Endothelial cell of umbilical vein (primary cell): ENCODE data around the gene CC2D2B. TPM values are rescaled to one million over a fixed set of nuclear protein-coding genes. Genes with fewer than 3 reads are reported as not detected.
"Not testable (repeated sequence)": the region's sequence is repeated elsewhere in the genome, so short reads cannot be mapped to it uniquely, and the experiment has no call there.

ENCODE experiments used
- BruUV-seq: library from RNA; stranded (reverse); fragments of 400-500 nt; replicated peaks from 2 replicates; lab custom pipeline; 2021; lab: Mats Ljungman, UMichigan
- CTCF ChIA-PET: fragments of 300-600, 350-600 bp; sonication (Branson Sonifier 250); formaldehyde crosslinking; loops from one replicate; lab custom pipeline; 2021; ENCODE audit warnings: antibody characterized with exemption, inconsistent platforms; lab: Charles Lee
- POLR2A ChIA-PET: fragments of 300-600, 350-600 bp; sonication (Branson Sonifier 250); formaldehyde crosslinking; loops from one replicate; lab custom pipeline; 2021; ENCODE audit warnings: antibody characterized with exemption, inconsistent platforms; lab: Charles Lee
- DNase-seq: peaks from one replicate; pipeline ENCODE4 v3.0.0-alpha.2; 2011; ENCODE audit warnings: low read depth, low spot score
- FAIRE-seq: peaks from 2 replicates; lab custom pipeline; 2011; peaks lifted over from hg19 to GRCh38; lab: Jason Lieb, UNC
- H2AFZ ChIP-seq: 2 replicates; pipeline ENCODE4 v1.6.0; 2012; ENCODE audit warnings: low read depth, low read length, control low read depth, inconsistent platforms
- H3K27ac ChIP-seq: 2 replicates; pipeline ENCODE4 v1.5.1; 2011; ENCODE audit warnings: low read depth, mild to moderate bottlenecking, control low read depth, low read length, moderate library complexity; ENCODE audit not compliant: insufficient read depth
- H3K27me3 ChIP-seq, 2 experiments: 2 replicates each; pipeline versions ENCODE4 v1.6.0 to v1.6.1; 2011; ENCODE audit warnings: low read length in 2 of 2, mixed read lengths in 1 of 2; ENCODE audit not compliant: control insufficient read depth in 2 of 2, insufficient read depth in 2 of 2
- H3K36me3 ChIP-seq, 2 experiments: 2 replicates in 1 of 2; 3 replicates in 1 of 2; pipeline ENCODE4 v1.5.1; 2011; ENCODE audit warnings: low read length in 2 of 2, mild to moderate bottlenecking in 1 of 2, moderate library complexity in 1 of 2; ENCODE audit not compliant: control insufficient read depth in 2 of 2, insufficient read depth in 2 of 2; ENCODE audit errors: extremely low read depth in 1 of 2
- H3K4me1 ChIP-seq: 3 replicates; pipeline ENCODE4 v1.5.1; 2011; ENCODE audit warnings: mild to moderate bottlenecking, low read length; ENCODE audit not compliant: control insufficient read depth, insufficient read depth; ENCODE audit errors: extremely low read depth
- H3K4me2 ChIP-seq: 2 replicates; pipeline ENCODE4 v1.6.1; 2011; ENCODE audit warnings: low read length, control low read depth, mixed read lengths; ENCODE audit not compliant: insufficient read depth
- H3K4me3 ChIP-seq, 3 experiments: fragments of 200-600 bp in 1 of 3; sonication (generic), shearing (Covaris generic) in 1 of 3; replicated peaks in 1 of 3; 2 replicates each; pipeline ENCODE4 v1.5.1; 2011 to 2016; ENCODE audit warnings: control low read depth in 3 of 3, low read length in 3 of 3, mild to moderate bottlenecking in 2 of 3, inconsistent platforms in 1 of 3, low read depth in 1 of 3, moderate library complexity in 1 of 3; ENCODE audit not compliant: insufficient read depth in 1 of 3
- H3K79me2 ChIP-seq: 2 replicates; pipeline ENCODE4 v1.6.0; 2012; ENCODE audit warnings: low read length, inconsistent platforms; ENCODE audit not compliant: control insufficient read depth, insufficient read depth
- H3K9ac ChIP-seq: replicated peaks from 2 replicates; pipeline ENCODE3; 2011; ENCODE audit warnings: low read length, control low read depth; ENCODE audit not compliant: insufficient read depth; ENCODE audit errors: extremely low read depth
- H3K9me1 ChIP-seq: replicated peaks from 3 replicates; pipeline ENCODE4 v1.6.0; 2011; ENCODE audit warnings: mild to moderate bottlenecking, low read length; ENCODE audit not compliant: control insufficient read depth, insufficient read depth; ENCODE audit errors: extremely low read depth
- H3K9me3 ChIP-seq: replicated peaks from 2 replicates; pipeline ENCODE4 v1.5.1; 2012; ENCODE audit warnings: low read length, inconsistent platforms; ENCODE audit not compliant: control insufficient read depth, insufficient read depth
- H4K20me1 ChIP-seq: replicated peaks from 2 replicates; pipeline ENCODE3; 2011; ENCODE audit warnings: mild to moderate bottlenecking, low read length; ENCODE audit not compliant: control insufficient read depth, insufficient read depth; ENCODE audit errors: extremely low read depth
- POLR2AphosphoS5 ChIP-seq: IDR thresholded peaks from 2 replicates; pipeline ENCODE4 v1.6.1; 2012; ENCODE audit warnings: low read depth, mild to moderate bottlenecking, control low read depth, low read length, moderate library complexity; ENCODE audit not compliant: insufficient read depth
- dilution Hi-C: fragments of 300-500 bp; cut with MboI; formaldehyde crosslinking; loops from one replicate; pipeline ENCODE4 v1.15.0; 2019; ENCODE audit warnings: low sequenced_read_pairs; ENCODE audit not compliant: extremely low pct_ligation_motif_present
- intact Hi-C: fragments of 100-400 bp; cut with micrococcal nuclease; formaldehyde crosslinking; loops from one replicate; pipeline ENCODE4 v1.10.0; 2022
- polyA plus RNA-seq, 4 experiments: library from polyadenylated mRNA; depleted of rRNA in 3 of 4; stranded (reverse) in 3 of 4; unstranded in 1 of 4; fragments of >200 nt; gene quantifications; 2 replicates each; pipeline versions ENCODE4 v1.2.1 to v1.2.3, GENCODE V29; 2011 to 2012; ENCODE audit warnings: missing spikeins in 1 of 4
- total RNA-seq: library from RNA; stranded (reverse); gene quantifications from 2 replicates; pipeline ENCODE4 v1.2.3, GENCODE V29; 2021
- TF ChIP-seq, protein P1 (sequence below), 2 donors: IDR thresholded peaks; 1 replicate in 1 of 2; 2 replicates in 1 of 2; pipeline ENCODE4 v1.5.1; 2011; ENCODE audit warnings: low read length in 2 of 2, mild to moderate bottlenecking in 2 of 2, moderate library complexity in 2 of 2, control low read depth in 1 of 2, inconsistent platforms in 1 of 2, low read depth in 1 of 2; ENCODE audit not compliant: insufficient read depth in 1 of 2; ENCODE audit errors: extremely low read depth in 1 of 2
- TF ChIP-seq, protein P2 (sequence below): IDR thresholded peaks from 2 replicates; pipeline ENCODE4 v1.6.1; 2011; ENCODE audit not compliant: insufficient read depth, insufficient read length

CC2D2B gene
- total and polyA plus RNA-seq, 2 donors (not counting 3 experiments of a cell fraction or from before 2014, with no cell fraction given), result 0.21 to 1.2 TPM

GRCh38 chr10:96047004-96047649, 139.4 kb downstream of the CC2D2B start:
- TF ChIP-seq, protein P1, sequence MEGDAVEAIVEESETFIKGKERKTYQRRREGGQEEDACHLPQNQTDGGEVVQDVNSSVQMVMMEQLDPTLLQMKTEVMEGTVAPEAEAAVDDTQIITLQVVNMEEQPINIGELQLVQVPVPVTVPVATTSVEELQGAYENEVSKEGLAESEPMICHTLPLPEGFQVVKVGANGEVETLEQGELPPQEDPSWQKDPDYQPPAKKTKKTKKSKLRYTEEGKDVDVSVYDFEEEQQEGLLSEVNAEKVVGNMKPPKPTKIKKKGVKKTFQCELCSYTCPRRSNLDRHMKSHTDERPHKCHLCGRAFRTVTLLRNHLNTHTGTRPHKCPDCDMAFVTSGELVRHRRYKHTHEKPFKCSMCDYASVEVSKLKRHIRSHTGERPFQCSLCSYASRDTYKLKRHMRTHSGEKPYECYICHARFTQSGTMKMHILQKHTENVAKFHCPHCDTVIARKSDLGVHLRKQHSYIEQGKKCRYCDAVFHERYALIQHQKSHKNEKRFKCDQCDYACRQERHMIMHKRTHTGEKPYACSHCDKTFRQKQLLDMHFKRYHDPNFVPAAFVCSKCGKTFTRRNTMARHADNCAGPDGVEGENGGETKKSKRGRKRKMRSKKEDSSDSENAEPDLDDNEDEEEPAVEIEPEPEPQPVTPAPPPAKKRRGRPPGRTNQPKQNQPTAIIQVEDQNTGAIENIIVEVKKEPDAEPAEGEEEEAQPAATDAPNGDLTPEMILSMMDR (IDR thresholded peaks at IDR 0.05; ENCODE audit: extremely low read depth in 1 of 2, insufficient read depth in 1 of 2, low read depth in 1 of 2, low read length in 2 of 2), result peak in 1 of 2 donors; percentile 5
- TF ChIP-seq, protein P2, sequence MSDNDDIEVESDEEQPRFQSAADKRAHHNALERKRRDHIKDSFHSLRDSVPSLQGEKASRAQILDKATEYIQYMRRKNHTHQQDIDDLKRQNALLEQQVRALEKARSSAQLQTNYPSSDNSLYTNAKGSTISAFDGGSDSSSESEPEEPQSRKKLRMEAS, result no peak
- no peak for TF ChIP-seq POLR2AphosphoS5
- Histone ChIP-seq H3K4me2 (peak overlapping the region; percentile 12), H3K27ac (no peak overlapping the region), H3K9me3 (no peaks in the 10 kb centered on the region), H3K79me2 (peaks cover 83% of the 10 kb centered on the region), H2AFZ (no peak overlapping the region), H3K9me1 (no peaks in the 10 kb centered on the region), H3K4me3 (no peak overlapping the region), H3K36me3 (peaks cover 2 to 3% of the 10 kb centered on the region in 2 experiments), H4K20me1 (no peaks in the 10 kb centered on the region), H3K4me1 (peaks cover 29% of the 10 kb centered on the region), H3K9ac (no peak overlapping the region), H3K27me3 (no peaks in the 10 kb centered on the region)
- ChIA-PET CTCF (interaction anchor here (0.5 to 1.7 kb wide), 18 partner anchors 19 to 898 kb away, joined by 3 to 9 read pairs (median 4); partner anchors contain the start of genes TCTN3 and ZNF518A), POLR2A (interaction anchor here (1.4 kb wide), 1 partner anchor 83 kb away, joined by 5 read pairs; the partner anchor contains the start of gene ZNF518A)
- dilution Hi-C loops (no loop called here), intact Hi-C loops (loop anchor here (10.0 kb wide), 1 partner anchor 538 kb away; the partner anchor contains the start of gene TM9SF3)
- DNase-seq, result peak; percentile 49
- BruUV-seq, result no TSS peak
- FAIRE-seq, result no peak

- DNase-seq, H3K4me2 ChIP-seq, H4K20me1 ChIP-seq, H3K4me3 ChIP-seq, H3K36me3 ChIP-seq, H3K9me3 ChIP-seq, BruUV-seq, H3K27me3 ChIP-seq, H3K9ac ChIP-seq, dilution Hi-C loops, H3K27ac ChIP-seq, FAIRE-seq, H2AFZ ChIP-seq, H3K9me1 ChIP-seq: not testable (repeated sequence)
- ChIA-PET CTCF (interaction anchor here (1.2 to 1.7 kb wide), 6 partner anchors 18 to 354 kb away, joined by 3 to 7 read pairs (median 5); partner anchors contain the start of gene TCTN3), POLR2A (interaction anchor here (1.4 kb wide), 1 partner anchor 82 kb away, joined by 5 read pairs; the partner anchor contains the start of gene ZNF518A)
- H3K4me1 ChIP-seq, result peaks cover 36% of the 10 kb centered on the region
- peaks cover 91% of the 10 kb centered on the region for H3K79me2 ChIP-seq
- intact Hi-C loops, result loop anchor here (10.0 kb wide), 1 partner anchor 537 kb away; the partner anchor contains the start of gene TM9SF3
These were observed 140.2 kb downstream of the CC2D2B start for GRCh38 chr10:96047925-96048324.
